Panc1 (cell line): Measurements from ENCODE around the gene LEMD2.

Experiments used
- POLR2AphosphoS5 ChIP-seq: IDR thresholded peaks from 2 replicates; pipeline ENCODE4 v1.6.1; 2012; ENCODE audit warnings: mild to moderate bottlenecking, low read depth, low read length, moderate library complexity
- TCF7L2 ChIP-seq: IDR thresholded peaks from 2 replicates; pipeline ENCODE4 v1.6.1; 2011; ENCODE audit warnings: mild to moderate bottlenecking, low read depth, low read length, inconsistent platforms
- TF ChIP-seq, protein P1 (sequence below), 2 experiments: IDR thresholded peaks; 2 replicates each; pipeline ENCODE4 v1.6.1; 2011 to 2012; ENCODE audit warnings: low read depth in 2 of 2, control low read depth in 1 of 2, low read length in 1 of 2, mild to moderate bottlenecking in 1 of 2, moderate library complexity in 1 of 2; ENCODE audit not compliant: insufficient read depth in 1 of 2
- TF ChIP-seq, protein P2 (sequence below): fragments of 450-650 bp; IDR thresholded peaks from 2 replicates; pipeline ENCODE4 v1.5.1; 2017; ENCODE audit warnings: mild to moderate bottlenecking

DNA sequence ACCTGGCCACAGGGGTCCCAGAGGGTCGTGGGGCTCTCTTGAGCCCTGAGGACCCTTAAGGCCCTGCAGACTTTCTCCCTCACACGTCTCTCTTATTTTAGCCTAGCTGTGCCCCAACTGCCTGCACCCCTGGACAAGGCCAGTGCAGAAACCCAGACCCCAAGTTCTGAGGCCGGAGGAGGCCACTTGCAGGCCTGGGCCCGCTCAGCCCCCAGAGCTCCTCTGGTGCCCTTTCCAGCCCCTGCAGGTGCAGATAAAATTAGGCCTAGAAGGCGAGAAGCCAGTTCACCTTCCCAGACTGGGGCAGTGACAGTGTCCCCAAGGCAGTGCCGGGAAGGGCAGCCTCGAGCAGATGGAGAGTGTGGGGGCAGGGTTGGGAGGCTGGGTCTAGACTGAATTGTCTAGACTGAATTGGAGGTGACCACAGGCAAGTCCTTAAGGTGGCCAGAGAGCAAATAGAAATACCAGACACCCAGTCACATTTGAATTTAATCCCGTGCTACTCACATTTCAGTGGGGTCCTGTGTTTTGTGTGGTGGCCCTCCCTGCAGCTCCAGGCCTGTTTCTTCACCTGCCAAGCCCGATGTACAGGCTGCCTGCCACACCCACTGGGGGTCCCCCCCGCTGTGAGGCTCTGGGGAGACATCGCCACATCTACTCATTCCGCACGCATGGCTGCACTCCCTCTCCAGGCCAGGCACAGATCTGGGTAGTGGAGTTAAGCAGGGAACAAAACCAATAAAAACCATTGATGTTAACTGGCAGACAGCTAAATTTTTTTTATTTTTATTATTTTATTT is 33.7 kb downstream of the LEMD2 start:
- TF ChIP-seq, protein P1, sequence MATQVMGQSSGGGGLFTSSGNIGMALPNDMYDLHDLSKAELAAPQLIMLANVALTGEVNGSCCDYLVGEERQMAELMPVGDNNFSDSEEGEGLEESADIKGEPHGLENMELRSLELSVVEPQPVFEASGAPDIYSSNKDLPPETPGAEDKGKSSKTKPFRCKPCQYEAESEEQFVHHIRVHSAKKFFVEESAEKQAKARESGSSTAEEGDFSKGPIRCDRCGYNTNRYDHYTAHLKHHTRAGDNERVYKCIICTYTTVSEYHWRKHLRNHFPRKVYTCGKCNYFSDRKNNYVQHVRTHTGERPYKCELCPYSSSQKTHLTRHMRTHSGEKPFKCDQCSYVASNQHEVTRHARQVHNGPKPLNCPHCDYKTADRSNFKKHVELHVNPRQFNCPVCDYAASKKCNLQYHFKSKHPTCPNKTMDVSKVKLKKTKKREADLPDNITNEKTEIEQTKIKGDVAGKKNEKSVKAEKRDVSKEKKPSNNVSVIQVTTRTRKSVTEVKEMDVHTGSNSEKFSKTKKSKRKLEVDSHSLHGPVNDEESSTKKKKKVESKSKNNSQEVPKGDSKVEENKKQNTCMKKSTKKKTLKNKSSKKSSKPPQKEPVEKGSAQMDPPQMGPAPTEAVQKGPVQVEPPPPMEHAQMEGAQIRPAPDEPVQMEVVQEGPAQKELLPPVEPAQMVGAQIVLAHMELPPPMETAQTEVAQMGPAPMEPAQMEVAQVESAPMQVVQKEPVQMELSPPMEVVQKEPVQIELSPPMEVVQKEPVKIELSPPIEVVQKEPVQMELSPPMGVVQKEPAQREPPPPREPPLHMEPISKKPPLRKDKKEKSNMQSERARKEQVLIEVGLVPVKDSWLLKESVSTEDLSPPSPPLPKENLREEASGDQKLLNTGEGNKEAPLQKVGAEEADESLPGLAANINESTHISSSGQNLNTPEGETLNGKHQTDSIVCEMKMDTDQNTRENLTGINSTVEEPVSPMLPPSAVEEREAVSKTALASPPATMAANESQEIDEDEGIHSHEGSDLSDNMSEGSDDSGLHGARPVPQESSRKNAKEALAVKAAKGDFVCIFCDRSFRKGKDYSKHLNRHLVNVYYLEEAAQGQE (IDR thresholded peaks at IDR 0.05; ENCODE audit: insufficient read depth in 1 of 2, low read depth in 2 of 2, low read length in 1 of 2), result no peak
- TF ChIP-seq, protein P2, sequence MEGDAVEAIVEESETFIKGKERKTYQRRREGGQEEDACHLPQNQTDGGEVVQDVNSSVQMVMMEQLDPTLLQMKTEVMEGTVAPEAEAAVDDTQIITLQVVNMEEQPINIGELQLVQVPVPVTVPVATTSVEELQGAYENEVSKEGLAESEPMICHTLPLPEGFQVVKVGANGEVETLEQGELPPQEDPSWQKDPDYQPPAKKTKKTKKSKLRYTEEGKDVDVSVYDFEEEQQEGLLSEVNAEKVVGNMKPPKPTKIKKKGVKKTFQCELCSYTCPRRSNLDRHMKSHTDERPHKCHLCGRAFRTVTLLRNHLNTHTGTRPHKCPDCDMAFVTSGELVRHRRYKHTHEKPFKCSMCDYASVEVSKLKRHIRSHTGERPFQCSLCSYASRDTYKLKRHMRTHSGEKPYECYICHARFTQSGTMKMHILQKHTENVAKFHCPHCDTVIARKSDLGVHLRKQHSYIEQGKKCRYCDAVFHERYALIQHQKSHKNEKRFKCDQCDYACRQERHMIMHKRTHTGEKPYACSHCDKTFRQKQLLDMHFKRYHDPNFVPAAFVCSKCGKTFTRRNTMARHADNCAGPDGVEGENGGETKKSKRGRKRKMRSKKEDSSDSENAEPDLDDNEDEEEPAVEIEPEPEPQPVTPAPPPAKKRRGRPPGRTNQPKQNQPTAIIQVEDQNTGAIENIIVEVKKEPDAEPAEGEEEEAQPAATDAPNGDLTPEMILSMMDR, result no peak
- TF ChIP-seq POLR2AphosphoS5 (no peak), TCF7L2 (no peak)
